D721Med (cell line): ENCODE results near the gene BDP1.

Experiments used
- DNase-seq: peaks from one replicate; pipeline ENCODE4 v3.0.0; 2011; ENCODE audit warnings: low spot score; ENCODE audit not compliant: insufficient read length
- FAIRE-seq: peaks from 2 replicates; lab custom pipeline; 2011; peaks lifted over from hg19 to GRCh38; lab: Jason Lieb, UNC
- TF ChIP-seq, protein P1 (sequence below): IDR thresholded peaks from 2 replicates; pipeline ENCODE4 v1.5.1; 2012; ENCODE audit warnings: mild to moderate bottlenecking, control low read depth; ENCODE audit not compliant: insufficient read depth; ENCODE audit errors: missing control alignments

BDP1 gene

DNA sequence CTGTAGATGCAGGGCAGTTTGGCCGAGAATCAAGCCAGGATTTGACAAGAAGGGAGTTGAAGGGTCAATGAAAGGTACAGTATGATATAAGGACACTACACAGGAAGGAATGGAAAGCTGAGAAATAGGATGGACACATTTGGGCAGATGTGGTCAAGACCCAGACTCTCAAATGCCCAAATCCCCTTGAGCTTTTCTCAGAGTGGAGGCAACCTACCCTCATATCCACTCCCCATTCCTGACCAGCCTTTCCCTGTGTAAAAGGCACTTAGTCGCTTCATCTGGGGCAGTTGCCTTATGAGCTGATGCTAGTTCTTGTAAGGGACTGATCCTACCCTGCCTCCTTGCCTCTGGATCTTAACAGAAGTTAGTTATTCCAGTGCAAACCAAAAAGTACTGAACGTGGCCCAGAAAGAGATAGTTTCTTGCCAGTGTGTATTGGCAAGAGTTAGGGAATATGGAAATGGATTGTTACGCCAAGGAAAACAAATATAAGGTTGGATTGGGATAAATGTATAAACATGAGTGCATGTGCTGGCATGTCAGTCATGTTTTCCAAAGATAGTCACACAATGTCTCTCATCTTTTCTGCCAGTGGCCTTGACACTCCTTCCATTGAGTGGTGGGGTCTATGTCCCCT is 127.6 kb downstream of the BDP1 start:
- DNase-seq: no peak
- TF ChIP-seq, protein P1, sequence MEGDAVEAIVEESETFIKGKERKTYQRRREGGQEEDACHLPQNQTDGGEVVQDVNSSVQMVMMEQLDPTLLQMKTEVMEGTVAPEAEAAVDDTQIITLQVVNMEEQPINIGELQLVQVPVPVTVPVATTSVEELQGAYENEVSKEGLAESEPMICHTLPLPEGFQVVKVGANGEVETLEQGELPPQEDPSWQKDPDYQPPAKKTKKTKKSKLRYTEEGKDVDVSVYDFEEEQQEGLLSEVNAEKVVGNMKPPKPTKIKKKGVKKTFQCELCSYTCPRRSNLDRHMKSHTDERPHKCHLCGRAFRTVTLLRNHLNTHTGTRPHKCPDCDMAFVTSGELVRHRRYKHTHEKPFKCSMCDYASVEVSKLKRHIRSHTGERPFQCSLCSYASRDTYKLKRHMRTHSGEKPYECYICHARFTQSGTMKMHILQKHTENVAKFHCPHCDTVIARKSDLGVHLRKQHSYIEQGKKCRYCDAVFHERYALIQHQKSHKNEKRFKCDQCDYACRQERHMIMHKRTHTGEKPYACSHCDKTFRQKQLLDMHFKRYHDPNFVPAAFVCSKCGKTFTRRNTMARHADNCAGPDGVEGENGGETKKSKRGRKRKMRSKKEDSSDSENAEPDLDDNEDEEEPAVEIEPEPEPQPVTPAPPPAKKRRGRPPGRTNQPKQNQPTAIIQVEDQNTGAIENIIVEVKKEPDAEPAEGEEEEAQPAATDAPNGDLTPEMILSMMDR: no peak
- no peak for FAIRE-seq

- TF ChIP-seq, protein P1: no peak
- DNase-seq: no peak
- FAIRE-seq: no peak
Measured at GRCh38 chr5:71586052-71586940, 130.8 kb downstream of the BDP1 start.

DNA sequence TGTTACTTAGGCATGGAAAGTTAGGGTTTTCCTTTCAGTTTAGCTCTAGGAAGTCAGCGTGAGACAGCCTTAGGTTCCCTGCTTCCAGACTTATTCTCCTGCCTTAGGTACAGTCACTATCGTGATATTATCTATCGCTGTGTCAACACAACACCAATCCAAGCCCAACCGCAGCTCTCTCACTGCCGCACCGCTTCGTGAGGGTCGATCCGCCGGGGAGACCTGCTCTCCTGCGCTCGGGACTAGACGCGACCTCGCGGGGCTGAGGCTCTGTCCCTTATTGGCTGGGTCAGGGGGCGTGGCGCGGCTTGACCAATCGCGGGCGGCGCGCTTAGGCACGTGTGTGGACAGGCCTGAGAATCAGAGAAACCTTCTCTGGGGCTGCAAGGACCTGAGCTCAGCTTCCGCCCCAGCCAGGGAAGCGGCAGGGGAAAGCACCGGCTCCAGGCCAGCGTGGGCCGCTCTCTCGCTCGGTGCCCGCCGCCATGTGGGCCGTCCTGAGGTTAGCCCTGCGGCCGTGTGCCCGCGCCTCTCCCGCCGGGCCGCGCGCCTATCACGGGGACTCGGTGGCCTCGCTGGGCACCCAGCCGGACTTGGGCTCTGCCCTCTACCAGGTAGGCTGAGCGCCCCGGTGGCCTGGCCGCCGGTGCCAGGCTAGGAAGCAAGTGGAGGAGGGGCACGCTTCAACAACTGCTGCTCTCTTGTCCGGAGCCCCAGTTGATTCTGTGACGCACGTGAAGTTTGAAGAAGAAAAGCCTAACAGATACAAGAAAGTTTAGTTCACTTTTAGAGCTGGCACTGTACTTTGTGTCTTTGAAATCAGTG is 131.7 kb downstream of the BDP1 start, which contains the start of gene MCCC2:
Gene MCCC2 (plus strand): TSS at position 400 of the 825 bp plus-strand sequence. CDS start 86 bp downstream, at position 486.
- DNase-seq: no peak
- no peak for FAIRE-seq
- TF ChIP-seq, protein P1: no peak

GRCh38 chr5:71587766-71588532 is 132.5 kb downstream of the BDP1 start:
- no peak for DNase-seq
- TF ChIP-seq, protein P1: no peak
- FAIRE-seq: no peak

- FAIRE-seq (no peak), DNase-seq (no peak)
- TF ChIP-seq, protein P1: no peak
Measured at GRCh38 chr5:71588533-71588885, 133.1 kb downstream of the BDP1 start.

DNA sequence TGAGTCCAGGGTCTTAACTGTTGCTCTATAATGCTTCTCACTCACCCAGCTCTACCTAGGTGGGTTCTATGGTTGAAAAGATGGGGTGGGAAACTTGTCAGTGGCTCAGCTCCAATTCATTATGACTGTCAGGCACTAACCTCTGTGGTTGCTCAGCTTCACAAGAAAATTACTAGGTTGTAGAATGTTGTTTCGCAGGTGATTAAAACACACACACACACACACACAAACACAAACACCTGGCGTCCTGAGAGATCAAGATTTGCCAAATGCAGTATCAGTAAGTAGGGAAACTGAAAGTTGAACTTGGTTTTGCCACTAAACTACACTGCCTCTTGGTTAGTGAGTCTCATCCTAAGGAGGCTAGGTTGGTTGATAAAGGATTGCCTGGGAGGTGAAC is 134.5 kb downstream of the BDP1 start:
- DNase-seq (no peak), FAIRE-seq (no peak)
- TF ChIP-seq, protein P1: no peak
